DND-41 (cell line): ENCODE measurements around the gene EXOC4.

Source experiments
- CTCF ChIP-seq: IDR thresholded peaks from 2 replicates; pipeline ENCODE4 v1.5.1; 2012; ENCODE audit warnings: borderline replicate concordance, low read length, moderate library complexity, mild to moderate bottlenecking; ENCODE audit not compliant: poor library complexity, severe bottlenecking; ENCODE audit errors: extremely low read depth
- EZH2 ChIP-seq: IDR thresholded peaks from 3 replicates; pipeline ENCODE4 v1.6.1; 2012; ENCODE audit warnings: borderline replicate concordance, low read depth, mild to moderate bottlenecking, moderate library complexity, low read length, inconsistent platforms; ENCODE audit not compliant: severe bottlenecking

- no peak for TF ChIP-seq CTCF
- TF ChIP-seq EZH2: no peak
Measured at GRCh38 chr7:133675510-133676218, 422.8 kb downstream of the EXOC4 start.
